ENCODE measurements around the gene LRATD1.

GRCh38 chr2:14616950-14617349 is 15.6 kb upstream of the LRATD1 start:
- TF ChIP-seq CTCF (IDR thresholded peaks at IDR 0.05; ENCODE audit: poor library complexity, severe bottlenecking) (no peak), SMC3 (conservative IDR thresholded peaks at IDR 0.05; ENCODE audit: poor library complexity) (no peak), EP300 (conservative IDR thresholded peaks at IDR 0.05; ENCODE audit: poor library complexity, severe bottlenecking) (no peak), EZH2 (IDR thresholded peaks at IDR 0.05; ENCODE audit: borderline replicate concordance, insufficient read depth, low read length, poor library complexity, severe bottlenecking) (no peak)
- TF ChIP-seq, protein P1, sequence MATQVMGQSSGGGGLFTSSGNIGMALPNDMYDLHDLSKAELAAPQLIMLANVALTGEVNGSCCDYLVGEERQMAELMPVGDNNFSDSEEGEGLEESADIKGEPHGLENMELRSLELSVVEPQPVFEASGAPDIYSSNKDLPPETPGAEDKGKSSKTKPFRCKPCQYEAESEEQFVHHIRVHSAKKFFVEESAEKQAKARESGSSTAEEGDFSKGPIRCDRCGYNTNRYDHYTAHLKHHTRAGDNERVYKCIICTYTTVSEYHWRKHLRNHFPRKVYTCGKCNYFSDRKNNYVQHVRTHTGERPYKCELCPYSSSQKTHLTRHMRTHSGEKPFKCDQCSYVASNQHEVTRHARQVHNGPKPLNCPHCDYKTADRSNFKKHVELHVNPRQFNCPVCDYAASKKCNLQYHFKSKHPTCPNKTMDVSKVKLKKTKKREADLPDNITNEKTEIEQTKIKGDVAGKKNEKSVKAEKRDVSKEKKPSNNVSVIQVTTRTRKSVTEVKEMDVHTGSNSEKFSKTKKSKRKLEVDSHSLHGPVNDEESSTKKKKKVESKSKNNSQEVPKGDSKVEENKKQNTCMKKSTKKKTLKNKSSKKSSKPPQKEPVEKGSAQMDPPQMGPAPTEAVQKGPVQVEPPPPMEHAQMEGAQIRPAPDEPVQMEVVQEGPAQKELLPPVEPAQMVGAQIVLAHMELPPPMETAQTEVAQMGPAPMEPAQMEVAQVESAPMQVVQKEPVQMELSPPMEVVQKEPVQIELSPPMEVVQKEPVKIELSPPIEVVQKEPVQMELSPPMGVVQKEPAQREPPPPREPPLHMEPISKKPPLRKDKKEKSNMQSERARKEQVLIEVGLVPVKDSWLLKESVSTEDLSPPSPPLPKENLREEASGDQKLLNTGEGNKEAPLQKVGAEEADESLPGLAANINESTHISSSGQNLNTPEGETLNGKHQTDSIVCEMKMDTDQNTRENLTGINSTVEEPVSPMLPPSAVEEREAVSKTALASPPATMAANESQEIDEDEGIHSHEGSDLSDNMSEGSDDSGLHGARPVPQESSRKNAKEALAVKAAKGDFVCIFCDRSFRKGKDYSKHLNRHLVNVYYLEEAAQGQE (IDR thresholded peaks at IDR 0.05; ENCODE audit: borderline replicate concordance), result no peak

Data from neural cell (in vitro differentiated cells).